OCI-LY7 (cell line): ENCODE measurements around the gene CHEK1.

Source experiments
- EZH2phosphoT487 ChIP-seq: fragments of 200-600 bp; sonication (generic); IDR thresholded peaks from 2 replicates; pipeline ENCODE4 v1.6.1; 2018; ENCODE audit warnings: low read depth, borderline replicate concordance, mild to moderate bottlenecking, mixed run types, antibody characterized with exemption, low read length, moderate library complexity, mixed read lengths
- TF ChIP-seq, protein P1 (sequence below): fragments of 200-600 bp; sonication (generic); conservative IDR thresholded peaks from 2 replicates; pipeline ENCODE4 v1.5.1; 2014; ENCODE audit warnings: mild to moderate bottlenecking, antibody characterized with exemption, low read length, moderate library complexity, mixed read lengths

DNA sequence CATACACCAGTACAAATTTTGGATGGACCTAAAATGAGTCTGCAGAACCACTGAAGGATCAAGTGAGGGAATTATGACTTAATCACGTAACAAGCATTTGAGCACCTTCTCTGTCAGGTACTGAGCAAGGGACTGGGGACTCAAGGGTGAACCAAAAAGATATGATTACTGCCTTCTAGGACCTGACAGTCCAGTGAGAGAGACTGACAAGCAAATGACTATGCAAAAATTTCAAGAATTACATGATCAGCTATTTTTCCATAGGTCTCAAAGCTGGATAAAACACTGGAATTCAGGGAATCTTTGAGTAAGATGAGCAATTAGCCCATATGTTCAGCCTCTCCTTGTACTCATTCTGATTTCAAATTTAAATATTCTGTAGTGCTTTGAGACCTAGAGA, 37.5 kb upstream of the CHEK1 start:
- TF ChIP-seq, protein P1, sequence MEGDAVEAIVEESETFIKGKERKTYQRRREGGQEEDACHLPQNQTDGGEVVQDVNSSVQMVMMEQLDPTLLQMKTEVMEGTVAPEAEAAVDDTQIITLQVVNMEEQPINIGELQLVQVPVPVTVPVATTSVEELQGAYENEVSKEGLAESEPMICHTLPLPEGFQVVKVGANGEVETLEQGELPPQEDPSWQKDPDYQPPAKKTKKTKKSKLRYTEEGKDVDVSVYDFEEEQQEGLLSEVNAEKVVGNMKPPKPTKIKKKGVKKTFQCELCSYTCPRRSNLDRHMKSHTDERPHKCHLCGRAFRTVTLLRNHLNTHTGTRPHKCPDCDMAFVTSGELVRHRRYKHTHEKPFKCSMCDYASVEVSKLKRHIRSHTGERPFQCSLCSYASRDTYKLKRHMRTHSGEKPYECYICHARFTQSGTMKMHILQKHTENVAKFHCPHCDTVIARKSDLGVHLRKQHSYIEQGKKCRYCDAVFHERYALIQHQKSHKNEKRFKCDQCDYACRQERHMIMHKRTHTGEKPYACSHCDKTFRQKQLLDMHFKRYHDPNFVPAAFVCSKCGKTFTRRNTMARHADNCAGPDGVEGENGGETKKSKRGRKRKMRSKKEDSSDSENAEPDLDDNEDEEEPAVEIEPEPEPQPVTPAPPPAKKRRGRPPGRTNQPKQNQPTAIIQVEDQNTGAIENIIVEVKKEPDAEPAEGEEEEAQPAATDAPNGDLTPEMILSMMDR = no peak
- TF ChIP-seq EZH2phosphoT487 = no peak
